Measurements from ENCODE around the gene HIVEP3.
A peak's percentile ranks its signal among the peaks of the same experiment; 100 is the strongest.

HIVEP3 gene

GRCh38 chr1:41894808-41895483 is 23.8 kb downstream of the HIVEP3 start:
- TF ChIP-seq CTCF (conservative IDR thresholded peaks at IDR 0.05; ENCODE audit: low read length), result no peak
- H3K4me3 ChIP-seq (ENCODE audit: low read length), result no peak overlapping the region
- DNase-seq (ENCODE audit: low read depth), result no peak

- H3K4me3 ChIP-seq (ENCODE audit: low read length), result no peak overlapping the region
- TF ChIP-seq CTCF (conservative IDR thresholded peaks at IDR 0.05; ENCODE audit: low read length), result no peak
- DNase-seq (ENCODE audit: low read depth), result no peak
Measured at GRCh38 chr1:41894101-41894807, 24.5 kb downstream of the HIVEP3 start.

- H3K4me3 ChIP-seq (ENCODE audit: low read length), result no peak overlapping the region
- DNase-seq (ENCODE audit: low read depth), result no peak
- TF ChIP-seq CTCF (conservative IDR thresholded peaks at IDR 0.05; ENCODE audit: low read length), result no peak
Measured at GRCh38 chr1:41892301-41892781, 26.4 kb downstream of the HIVEP3 start.

GRCh38 chr1:41891199-41891896 is 27.4 kb downstream of the HIVEP3 start:
- no peak for DNase-seq (ENCODE audit: low read depth)
- peak; percentile 15; the same call in 1 of the 2 replicates for TF ChIP-seq CTCF (conservative IDR thresholded peaks at IDR 0.05; ENCODE audit: low read length)
- H3K4me3 ChIP-seq (ENCODE audit: low read length), result peak overlapping the region; percentile 47

GRCh38 chr1:41890825-41891198 is 27.9 kb downstream of the HIVEP3 start:
- TF ChIP-seq CTCF (conservative IDR thresholded peaks at IDR 0.05; ENCODE audit: low read length), result no peak
- DNase-seq (ENCODE audit: low read depth), result peak; percentile 63
- no peak overlapping the region for H3K4me3 ChIP-seq (ENCODE audit: low read length)

- H3K4me3 ChIP-seq (ENCODE audit: low read length), result no peak overlapping the region
- TF ChIP-seq CTCF (conservative IDR thresholded peaks at IDR 0.05; ENCODE audit: low read length), result no peak
- DNase-seq (ENCODE audit: low read depth), result no peak
Measured at GRCh38 chr1:41889506-41890414, 29.0 kb downstream of the HIVEP3 start.

All from AG10803 (cell line).